Mesendoderm (in vitro differentiated cells): ENCODE measurements around the gene PBX1.

Experiments
- DNase-seq: peaks from one replicate; pipeline ENCODE4 v3.0.0; 2013
- H2AK5ac ChIP-seq: 2 replicates; pipeline ENCODE4 v1.6.1; 2013; ENCODE audit warnings: low read length, inconsistent platforms
- H2BK120ac ChIP-seq: 2 replicates; pipeline ENCODE4 v1.6.1; 2013; ENCODE audit warnings: low read depth, mild to moderate bottlenecking, low read length, moderate library complexity, mixed read lengths
- H2BK15ac ChIP-seq: replicated peaks from 2 replicates; pipeline ENCODE4 v1.6.1; 2013; ENCODE audit warnings: low read depth, mild to moderate bottlenecking, moderate library complexity
- H2BK5ac ChIP-seq: 2 replicates; pipeline ENCODE4 v1.6.1; 2013; ENCODE audit warnings: low read length, inconsistent platforms
- H3K18ac ChIP-seq: 2 replicates; pipeline ENCODE4 v1.6.1; 2013; ENCODE audit warnings: mild to moderate bottlenecking, low read length, mixed read lengths
- H3K23ac ChIP-seq: one replicate; pipeline ENCODE4 v1.6.1; 2013; ENCODE audit warnings: low read length
- H3K27ac ChIP-seq: 2 replicates; pipeline ENCODE4 v1.5.1; 2013; ENCODE audit warnings: low read depth, mild to moderate bottlenecking, inconsistent platforms, low read length, moderate library complexity
- H3K27me3 ChIP-seq: 2 replicates; pipeline ENCODE4 v1.6.1; 2013; ENCODE audit warnings: low read length, control low read depth, mild to moderate bottlenecking, inconsistent platforms; ENCODE audit not compliant: insufficient read depth, poor library complexity
- H3K36me3 ChIP-seq: 2 replicates; pipeline ENCODE4 v1.6.1; 2013; ENCODE audit warnings: low read length, inconsistent platforms; ENCODE audit not compliant: control insufficient read depth, insufficient read depth
- H3K4ac ChIP-seq: one replicate; pipeline ENCODE4 v1.6.1; 2013; ENCODE audit warnings: low read depth, mild to moderate bottlenecking, low read length, moderate library complexity
- H3K4me1 ChIP-seq: 2 replicates; pipeline ENCODE4 v1.6.1; 2013; ENCODE audit warnings: low read depth, low read length, inconsistent platforms; ENCODE audit not compliant: control insufficient read depth
- H3K4me2 ChIP-seq: 2 replicates; pipeline ENCODE4 v1.6.1; 2013; ENCODE audit warnings: low read length
- H3K4me3 ChIP-seq: 2 replicates; pipeline ENCODE4 v1.5.1; 2013; ENCODE audit warnings: mild to moderate bottlenecking, low read length
- H3K56ac ChIP-seq: one replicate; pipeline ENCODE4 v1.6.1; 2013; ENCODE audit warnings: low read length
- H3K79me1 ChIP-seq: 2 replicates; pipeline ENCODE4 v1.6.1; 2013; ENCODE audit warnings: low read length, inconsistent platforms
- H3K79me2 ChIP-seq: 2 replicates; pipeline ENCODE4 v1.6.1; 2013; ENCODE audit warnings: mild to moderate bottlenecking, low read length; ENCODE audit not compliant: control insufficient read depth, insufficient read depth
- H3K9ac ChIP-seq: 2 replicates; pipeline ENCODE4 v1.6.1; 2013; ENCODE audit warnings: low read length, inconsistent platforms
- H4K5ac ChIP-seq: one replicate; pipeline ENCODE4 v1.6.1; 2013; ENCODE audit warnings: low read length
- H4K8ac ChIP-seq: one replicate; pipeline ENCODE4 v1.6.1; 2013; ENCODE audit warnings: low read depth, mild to moderate bottlenecking, control low read depth, low read length, moderate library complexity
- WGBS: extraction: QIAGEN DNeasy Blood & Tissue Kit; methylation state at CpG from one replicate; pipeline ENCODE4 v1.1.7; 2013; ENCODE audit warnings: low lambda C conversion rate, missing lambda C conversion rate; ENCODE audit not compliant: insufficient coverage; ENCODE audit errors: extremely low coverage; 5-methylcytosine and 5-hydroxymethylcytosine counted together

Gene PBX1

DNA sequence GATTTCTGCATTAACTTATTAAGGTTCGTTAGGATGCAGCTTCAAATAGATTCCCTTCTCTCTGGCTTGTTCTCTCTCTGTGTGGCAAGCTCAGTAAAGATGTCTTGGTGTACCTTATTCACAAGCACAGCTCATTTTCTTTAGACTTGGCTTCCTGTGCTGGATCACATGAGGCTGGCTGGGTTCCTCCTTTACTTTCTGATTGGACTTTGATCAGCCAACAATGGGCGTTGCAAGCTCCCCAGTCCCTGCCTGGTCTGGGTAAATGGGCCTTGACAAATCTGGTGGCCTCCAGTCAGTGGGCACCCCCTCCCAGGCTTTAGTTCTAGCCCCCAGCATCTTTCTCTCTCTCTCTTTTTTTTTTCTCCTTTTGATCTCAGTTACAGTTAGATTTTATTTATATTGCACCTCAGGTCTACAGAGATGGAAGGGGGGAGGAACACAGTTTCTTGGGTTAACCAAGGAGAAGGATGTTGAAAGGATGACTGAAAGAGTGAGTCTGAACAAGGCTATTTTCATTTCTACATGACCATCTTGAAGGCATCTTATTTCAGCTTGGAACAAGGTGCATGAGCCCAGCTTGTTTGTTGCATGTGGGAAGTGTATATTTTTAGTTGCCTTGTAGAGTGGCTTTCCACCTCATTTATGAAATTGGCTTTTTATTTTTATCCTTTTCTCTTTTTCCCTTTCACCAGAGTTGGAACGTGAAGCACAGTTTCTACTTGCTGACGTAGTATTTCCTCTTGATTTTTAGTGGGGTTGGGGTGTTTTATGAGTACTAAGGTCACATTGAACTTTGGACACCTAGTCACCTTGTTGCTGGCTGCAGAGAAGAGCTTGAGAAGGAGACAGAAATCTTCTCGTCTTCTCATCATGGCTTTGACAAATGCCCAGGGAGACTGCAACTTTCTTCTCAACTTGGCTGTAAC is 77.1 kb downstream of the PBX1 start:
- Histone ChIP-seq H2BK120ac (no peak overlapping the region), H3K4me3 (no peak overlapping the region)
- no CpG with 5 or more reads among the region's 5 CpGs for WGBS

DNA sequence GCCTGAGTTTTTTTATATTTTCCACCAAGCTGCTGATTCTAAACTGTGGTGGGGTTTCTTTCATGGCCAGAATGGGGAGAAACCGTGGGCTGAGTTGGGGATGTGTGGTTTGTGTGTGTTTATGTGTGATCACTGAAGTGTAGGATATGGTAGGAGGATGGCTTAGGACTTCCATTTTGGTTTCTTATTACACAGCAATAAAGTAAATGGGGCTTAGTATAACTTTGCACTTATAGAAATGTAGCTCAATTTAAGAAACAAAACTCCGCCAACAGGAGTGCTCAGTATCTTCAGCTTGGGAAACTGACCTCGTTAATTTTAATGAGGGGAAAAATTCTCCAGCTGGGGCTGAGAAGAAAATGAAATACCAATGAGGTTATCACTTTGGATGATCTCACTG is 77.8 kb downstream of the PBX1 start:
- Histone ChIP-seq H3K4me3 (no peak overlapping the region), H2BK15ac (no peak overlapping the region), H4K5ac (no peak overlapping the region), H3K79me2 (peaks cover 20% of the 10 kb centered on the region), H4K8ac (no peak overlapping the region), H3K18ac (peak overlapping the region; percentile 40), H3K9ac (no peak overlapping the region), H3K4me1 (peaks cover 30% of the 10 kb centered on the region), H2AK5ac (no peak overlapping the region), H3K79me1 (peaks cover 27% of the 10 kb centered on the region), H3K27me3 (no peaks in the 10 kb centered on the region), H3K4me2 (no peak overlapping the region), H2BK120ac (no peak overlapping the region), H3K23ac (no peak overlapping the region), H3K56ac (no peak overlapping the region), H2BK5ac (no peak overlapping the region), H3K4ac (no peak overlapping the region), H3K27ac (no peak overlapping the region), H3K36me3 (no peaks in the 10 kb centered on the region)
- DNase-seq: no peak
- WGBS: no CpG with 5 or more reads among the region's 3 CpGs

More for the DNA sequence above, 77.1 kb downstream of the PBX1 start:
- Histone ChIP-seq H3K9ac (no peak overlapping the region), H3K27ac (no peak overlapping the region), H3K23ac (no peak overlapping the region), H3K56ac (no peak overlapping the region), H3K4me1 (peaks cover 30% of the 10 kb centered on the region), H2BK15ac (no peak overlapping the region), H3K79me1 (peaks cover 26% of the 10 kb centered on the region), H3K18ac (peak overlapping the region; percentile 40), H4K5ac (no peak overlapping the region), H2BK5ac (no peak overlapping the region), H3K79me2 (peaks cover 20% of the 10 kb centered on the region), H3K4me2 (no peak overlapping the region), H3K4ac (no peak overlapping the region), H4K8ac (no peak overlapping the region), H3K36me3 (no peaks in the 10 kb centered on the region), H2AK5ac (no peak overlapping the region), H3K27me3 (no peaks in the 10 kb centered on the region)
- DNase-seq: no peak

GRCh38 chr1:164637461-164638375 is 78.7 kb downstream of the PBX1 start:
- H3K4me1 ChIP-seq: peaks cover 30% of the 10 kb centered on the region
- no peak overlapping the region for H3K4me2 ChIP-seq
- peaks cover 27% of the 10 kb centered on the region for H3K79me1 ChIP-seq
- no CpG with 5 or more reads among the region's 13 CpGs for WGBS
- no peak overlapping the region for H3K23ac ChIP-seq
- peak overlapping the region; percentile 2 for H3K27ac ChIP-seq
- peaks cover 19% of the 10 kb centered on the region for H3K79me2 ChIP-seq
- no peaks in the 10 kb centered on the region for H3K27me3 ChIP-seq
- H3K56ac ChIP-seq: no peak overlapping the region
- H4K8ac ChIP-seq: no peak overlapping the region
- no peak overlapping the region for H4K5ac ChIP-seq
- H2BK15ac ChIP-seq: no peak overlapping the region
- H3K9ac ChIP-seq: no peak overlapping the region
- H3K4ac ChIP-seq: no peak overlapping the region
- H3K36me3 ChIP-seq: no peaks in the 10 kb centered on the region
- H2BK120ac ChIP-seq: no peak overlapping the region
- H2BK5ac ChIP-seq: no peak overlapping the region
- DNase-seq: peak; percentile 88
- H3K4me3 ChIP-seq: no peak overlapping the region
- no peak overlapping the region for H3K18ac ChIP-seq
- H2AK5ac ChIP-seq: peak overlapping the region; percentile 20

DNA sequence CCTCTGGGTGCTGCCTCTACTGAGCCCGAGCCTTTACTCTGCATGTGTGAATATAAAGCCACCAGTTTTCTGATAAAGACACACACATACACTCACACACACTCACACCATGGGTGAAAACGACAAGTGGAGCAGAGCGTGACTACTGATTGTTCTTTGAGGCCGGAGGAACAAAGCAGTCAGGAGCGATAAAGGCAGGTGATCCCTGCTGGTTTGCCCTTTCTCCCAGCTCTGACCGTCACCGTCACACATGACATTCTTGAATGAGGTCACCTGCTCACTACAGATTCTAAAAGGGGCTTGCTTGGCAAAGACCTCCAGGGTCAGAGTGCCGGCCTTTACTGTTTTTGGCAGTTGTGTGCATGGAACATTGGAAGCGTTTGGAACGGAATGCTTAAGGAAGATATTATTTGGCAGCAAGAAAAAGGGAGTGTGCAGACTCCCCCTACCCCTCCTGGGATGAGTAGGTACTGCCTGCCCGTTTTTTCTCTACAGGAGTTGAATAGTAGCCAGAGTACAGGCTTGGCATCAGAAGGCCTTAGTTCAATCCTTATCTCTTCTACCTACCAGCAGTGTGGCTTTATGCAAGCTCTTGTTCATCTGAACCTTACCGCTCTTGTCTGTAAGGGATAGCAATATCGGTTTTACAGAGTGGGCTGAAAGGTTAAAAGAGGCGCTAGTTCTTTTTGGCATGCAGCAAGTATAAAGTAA is 79.7 kb downstream of the PBX1 start:
- no peak overlapping the region for H3K4me3 ChIP-seq
- peak; percentile 73 for DNase-seq
- no peaks in the 10 kb centered on the region for H3K36me3 ChIP-seq
- H3K4ac ChIP-seq: no peak overlapping the region
- no peak overlapping the region for H4K5ac ChIP-seq
- H3K56ac ChIP-seq: no peak overlapping the region
- H3K79me1 ChIP-seq: peaks cover 29% of the 10 kb centered on the region
- no peak overlapping the region for H3K9ac ChIP-seq
- no peak overlapping the region for H2BK5ac ChIP-seq
- no peak overlapping the region for H2BK15ac ChIP-seq
- no peak overlapping the region for H3K4me2 ChIP-seq
- H3K27me3 ChIP-seq: no peaks in the 10 kb centered on the region
- no peak overlapping the region for H3K23ac ChIP-seq
- no peak overlapping the region for H3K18ac ChIP-seq
- no peak overlapping the region for H4K8ac ChIP-seq
- no peak overlapping the region for H2AK5ac ChIP-seq
- H2BK120ac ChIP-seq: no peak overlapping the region
- H3K79me2 ChIP-seq: peaks cover 19% of the 10 kb centered on the region
- peaks cover 30% of the 10 kb centered on the region for H3K4me1 ChIP-seq
- H3K27ac ChIP-seq: no peak overlapping the region
- WGBS: no CpG with 5 or more reads among the region's 14 CpGs

DNA sequence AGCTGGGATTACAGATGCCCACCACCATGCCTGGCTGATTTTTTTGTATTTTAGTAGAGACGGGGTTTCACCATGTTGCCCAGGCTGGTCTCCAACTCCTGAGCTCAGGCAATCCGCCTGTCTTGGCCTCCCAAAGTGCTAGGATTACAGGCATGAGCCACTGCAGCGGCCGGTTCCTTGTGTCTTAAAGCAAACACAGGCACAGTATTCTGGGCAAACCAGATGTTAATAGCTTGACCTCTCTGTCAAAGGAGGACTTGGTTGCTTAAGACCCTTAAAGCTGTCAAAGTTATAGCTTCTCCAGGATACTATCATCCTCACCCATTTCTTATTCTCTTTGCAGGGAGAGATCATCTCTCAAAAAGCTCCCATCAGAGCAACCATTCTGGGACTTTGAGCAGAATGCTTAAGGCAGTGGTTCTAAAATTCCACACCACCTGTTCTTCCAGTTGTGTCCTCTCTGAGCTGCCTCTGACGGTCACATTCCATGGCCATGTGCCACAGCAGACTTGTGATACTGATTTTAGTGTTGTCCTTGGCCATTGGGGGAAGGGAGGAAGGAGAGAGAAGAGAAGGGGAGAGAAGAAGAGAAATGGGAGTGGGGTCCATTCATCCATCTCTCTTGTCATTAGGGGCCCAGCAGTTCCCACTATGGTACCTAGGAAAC is 81.8 kb downstream of the PBX1 start:
- Histone ChIP-seq H3K4ac (no peak overlapping the region), H3K36me3 (no peaks in the 10 kb centered on the region), H3K79me1 (peaks cover 25% of the 10 kb centered on the region), H3K18ac (no peak overlapping the region), H3K4me1 (peaks cover 18% of the 10 kb centered on the region), H4K8ac (no peak overlapping the region), H2BK120ac (no peak overlapping the region), H3K79me2 (peaks cover 17% of the 10 kb centered on the region), H3K27ac (no peak overlapping the region), H3K56ac (no peak overlapping the region), H4K5ac (no peak overlapping the region), H2BK5ac (no peak overlapping the region), H2BK15ac (no peak overlapping the region), H3K4me3 (no peak overlapping the region), H3K4me2 (no peak overlapping the region), H3K27me3 (no peaks in the 10 kb centered on the region), H3K23ac (no peak overlapping the region), H3K9ac (no peak overlapping the region), H2AK5ac (no peak overlapping the region)
- no peak for DNase-seq
- no CpG with 5 or more reads among the region's 5 CpGs for WGBS
